ENCODE results near the gene DACT1.
A peak's percentile ranks its signal among the peaks of the same experiment; 100 is the strongest.

Gene DACT1

GRCh38 chr14:58637040-58637390, 747 bp upstream of the DACT1 start:
- peak; percentile 35 for DNase-seq

- DNase-seq, result peak; percentile 34
Observed at GRCh38 chr14:58638231-58639197, 752 bp downstream of the DACT1 start.

- DNase-seq, result no peak
Observed at GRCh38 chr14:58639198-58639565, 1.4 kb downstream of the DACT1 start.

GRCh38 chr14:58639842-58640484, 2.2 kb downstream of the DACT1 start:
- peak; percentile 35 for DNase-seq

- peak; percentile 20 for DNase-seq
Observed at GRCh38 chr14:58640959-58641358, 3.2 kb downstream of the DACT1 start.

- DNase-seq, result no peak
Observed at GRCh38 chr14:58641509-58641908, 3.7 kb downstream of the DACT1 start.

- DNase-seq, result no peak
Observed at GRCh38 chr14:58643366-58643765, 5.6 kb downstream of the DACT1 start.

GRCh38 chr14:58645641-58646040, 7.9 kb downstream of the DACT1 start:
- no peak for DNase-seq

GRCh38 chr14:58646479-58646878, 8.7 kb downstream of the DACT1 start:
- no peak for DNase-seq

- no peak for DNase-seq
Observed at GRCh38 chr14:58647777-58648176, 10.0 kb downstream of the DACT1 start.

- peak; percentile 13 for DNase-seq
Observed at GRCh38 chr14:58650857-58651256, 13.1 kb downstream of the DACT1 start.

GRCh38 chr14:58656671-58657411, 19.1 kb downstream of the DACT1 start:
- DNase-seq, result no peak

- DNase-seq, result no peak
Observed at GRCh38 chr14:58659061-58659460, 21.3 kb downstream of the DACT1 start.

GRCh38 chr14:58659846-58660245, 22.1 kb downstream of the DACT1 start:
- no peak for DNase-seq

- DNase-seq, result no peak
Observed at GRCh38 chr14:58660407-58660806, 22.6 kb downstream of the DACT1 start.

- DNase-seq, result no peak
Observed at GRCh38 chr14:58662018-58662417, 24.3 kb downstream of the DACT1 start.

GRCh38 chr14:58662759-58663158, 25.0 kb downstream of the DACT1 start:
- no peak for DNase-seq

- no peak for DNase-seq
Observed at GRCh38 chr14:58663494-58664111, 25.8 kb downstream of the DACT1 start.

- DNase-seq, result no peak
Observed at GRCh38 chr14:58665773-58666500, 28.2 kb downstream of the DACT1 start.

- no peak for DNase-seq
Observed at GRCh38 chr14:58666737-58667136, 29.0 kb downstream of the DACT1 start.

GRCh38 chr14:58667900-58668299, 30.1 kb downstream of the DACT1 start:
- no peak for DNase-seq

- DNase-seq, result no peak
Observed at GRCh38 chr14:58668848-58669480, 31.2 kb downstream of the DACT1 start.
